Transverse colon (tissue), 4 donors: ENCODE data around the gene GM2A. TPM values are rescaled to one million over a fixed set of nuclear protein-coding genes. Genes with fewer than 3 reads are reported as not detected.

Source experiments
- DNase-seq: peaks from one replicate; pipeline ENCODE4 v3.0.0-alpha.2; 2019
- H3K27ac ChIP-seq, 4 donors: fragments of 200-600 bp; sonication (generic); 2 replicates each; pipeline ENCODE4 v1.5.1; 2016 to 2018; ENCODE audit warnings: inconsistent platforms in 4 of 4
- H3K27me3 ChIP-seq: fragments of 200-600 bp; sonication (generic); 2 replicates; pipeline ENCODE4 v1.5.1; 2017; ENCODE audit warnings: inconsistent platforms
- H3K36me3 ChIP-seq, 4 donors: fragments of 200-600 bp; sonication (generic); 2 replicates each; pipeline ENCODE4 v1.5.1; 2017 to 2019; ENCODE audit warnings: inconsistent platforms in 4 of 4
- H3K4me1 ChIP-seq, 4 donors: fragments of 200-600 bp; sonication (generic); 2 replicates each; pipeline ENCODE4 v1.5.1; 2017 to 2020; ENCODE audit warnings: inconsistent platforms in 4 of 4
- H3K4me3 ChIP-seq, 4 donors: fragments of 200-600 bp; sonication (generic); 1 replicate in 1 of 4; 2 replicates in 3 of 4; pipeline versions ENCODE4 v1.5.1 to v1.6.1; 2017 to 2019; ENCODE audit warnings: inconsistent platforms in 4 of 4
- H3K9me3 ChIP-seq, 2 donors: fragments of 200-600 bp; sonication (generic); 2 replicates each; pipeline ENCODE4 v1.5.1; 2017 to 2019; ENCODE audit warnings: inconsistent platforms in 2 of 2
- EP300 ChIP-seq: sonication (generic); formaldehyde crosslinking; IDR thresholded peaks from one replicate; pipeline ENCODE4 v1.6.1; 2017; ENCODE audit warnings: antibody characterized with exemption, low read depth
- POLR2A ChIP-seq: fragments of 450-650 bp; IDR thresholded peaks from one replicate; pipeline ENCODE4 v1.6.1; 2016; ENCODE audit warnings: antibody characterized with exemption, mild to moderate bottlenecking, moderate library complexity
- POLR2AphosphoS5 ChIP-seq, 3 donors: sonication (generic); formaldehyde crosslinking; IDR thresholded peaks; one replicate each; pipeline ENCODE4 v1.6.1; 2016; ENCODE audit warnings: antibody characterized with exemption in 3 of 3
- whole genome bisulfite sequencing, 2 donors: methylation state at CpG; one replicate each; pipeline ENCODE4 v1.1.5; 2018; ENCODE audit warnings: low coverage in 1 of 2; 5-methylcytosine and 5-hydroxymethylcytosine counted together
- in situ Hi-C, 4 donors: fragments of 200-750 bp; cut with MboI; loops; one replicate each; pipeline versions ENCODE4 v1.15.0 to v1.15.1; 2017; ENCODE audit warnings: low sequenced_read_pairs in 3 of 4, low pct_ligation_motif_present in 1 of 4, low pct_unique_long_range_greater_than_20kb in 1 of 4
- intact Hi-C: fragments of 100-400 bp; cut with DNase I; formaldehyde crosslinking; loops from one replicate; pipeline ENCODE4 v1.15.1; 2023; ENCODE audit warnings: low total_unique reads
- total RNA-seq, 4 donors: library from RNA; depleted of rRNA; stranded (reverse); fragments of >200 nt; gene quantifications; one replicate each; pipeline ENCODE4 v1.1.0, GENCODE V29; 2016
- TF ChIP-seq, protein P1 (sequence below), 5 experiments: fragments of 200-600 bp in 3 of 5; fragments of 450-650 bp in 2 of 5; sonication (generic) in 3 of 5; IDR thresholded peaks; 1 replicate in 2 of 5; 2 replicates in 3 of 5; pipeline ENCODE4 v1.5.1; 2016 to 2017; ENCODE audit warnings: antibody characterized with exemption in 5 of 5, inconsistent platforms in 3 of 5, mild to moderate bottlenecking in 2 of 5, moderate library complexity in 1 of 5

Gene GM2A
- total RNA-seq, 4 donors from 2014 or later, result 5.6 to 19.5 (median 11.2) TPM

GRCh38 chr5:151212406-151212798 is 40.6 kb upstream of the GM2A start:
- Histone ChIP-seq H3K4me3 (no peak overlapping the region), H3K27ac (peak overlapping the region; percentile 78 to 87 (median 80)), H3K4me1 (peaks cover 29 to 71% (median 45%) of the 10 kb centered on the region in 4 donors), H3K27me3 (no peaks in the 10 kb centered on the region), H3K36me3 (no peaks in the 10 kb centered on the region), H3K9me3 (no peaks in the 10 kb centered on the region)
- TF ChIP-seq, protein P1, sequence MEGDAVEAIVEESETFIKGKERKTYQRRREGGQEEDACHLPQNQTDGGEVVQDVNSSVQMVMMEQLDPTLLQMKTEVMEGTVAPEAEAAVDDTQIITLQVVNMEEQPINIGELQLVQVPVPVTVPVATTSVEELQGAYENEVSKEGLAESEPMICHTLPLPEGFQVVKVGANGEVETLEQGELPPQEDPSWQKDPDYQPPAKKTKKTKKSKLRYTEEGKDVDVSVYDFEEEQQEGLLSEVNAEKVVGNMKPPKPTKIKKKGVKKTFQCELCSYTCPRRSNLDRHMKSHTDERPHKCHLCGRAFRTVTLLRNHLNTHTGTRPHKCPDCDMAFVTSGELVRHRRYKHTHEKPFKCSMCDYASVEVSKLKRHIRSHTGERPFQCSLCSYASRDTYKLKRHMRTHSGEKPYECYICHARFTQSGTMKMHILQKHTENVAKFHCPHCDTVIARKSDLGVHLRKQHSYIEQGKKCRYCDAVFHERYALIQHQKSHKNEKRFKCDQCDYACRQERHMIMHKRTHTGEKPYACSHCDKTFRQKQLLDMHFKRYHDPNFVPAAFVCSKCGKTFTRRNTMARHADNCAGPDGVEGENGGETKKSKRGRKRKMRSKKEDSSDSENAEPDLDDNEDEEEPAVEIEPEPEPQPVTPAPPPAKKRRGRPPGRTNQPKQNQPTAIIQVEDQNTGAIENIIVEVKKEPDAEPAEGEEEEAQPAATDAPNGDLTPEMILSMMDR (IDR thresholded peaks at IDR 0.05), result no peak
- TF ChIP-seq EP300 (no peak), POLR2A (no peak), POLR2AphosphoS5 (IDR thresholded peaks at IDR 0.05) (no peak)
- intact Hi-C loops (no loop called here), in situ Hi-C loops (no loop called here)
- DNase-seq, result no peak
- WGBS, 2 donors, result 55 to 57% methylated on average over 3 of the region's 3 CpGs

DNA sequence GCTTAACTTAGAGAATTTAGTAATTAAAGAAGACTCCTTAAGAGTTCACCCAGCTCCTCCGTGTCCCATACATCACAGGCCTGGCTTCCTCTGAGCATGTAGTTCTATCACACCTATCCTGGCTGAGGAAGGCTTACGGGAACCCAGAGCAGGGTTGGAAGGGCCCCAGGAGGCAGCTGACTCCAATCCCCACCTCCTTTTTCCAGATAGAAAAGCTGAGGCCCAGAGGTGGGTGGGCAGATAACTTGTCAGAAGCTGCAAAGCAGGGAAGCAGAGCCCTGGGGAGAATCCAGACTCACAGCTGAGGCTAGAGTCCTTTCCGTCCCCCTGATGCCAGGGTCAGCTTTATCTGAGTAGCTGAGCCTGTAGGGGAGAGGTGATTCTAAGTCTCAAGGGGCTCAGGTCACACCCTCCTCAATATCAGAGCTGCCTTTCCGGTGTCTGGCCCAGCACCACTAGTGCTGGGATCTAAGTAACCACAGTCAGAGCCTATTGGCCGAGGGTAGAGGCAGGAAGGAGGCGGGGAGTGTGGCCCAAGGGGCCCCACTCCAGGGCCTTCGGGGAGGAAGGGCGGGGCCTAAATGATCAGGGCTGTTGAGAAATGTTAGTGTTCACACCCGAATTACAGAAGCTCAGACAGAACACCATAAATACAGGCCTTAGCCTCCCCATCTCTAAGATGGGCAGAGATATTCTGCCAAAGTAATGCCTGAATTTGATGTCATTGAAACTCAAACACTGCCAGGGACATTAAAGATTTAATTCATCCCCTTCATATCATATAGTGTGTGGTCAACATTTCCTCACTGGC is 39.0 kb upstream of the GM2A start:
- no peaks in the 10 kb centered on the region for H3K36me3 ChIP-seq
- 38% methylated on average over 9 of the region's 9 CpGs; no CpG with 5 or more reads in 1 of the 2 donors for WGBS, 2 donors
- peak overlapping the region in 1 of 4 donors; percentile 15 for H3K4me3 ChIP-seq
- peak; percentile 86 for DNase-seq
- H3K9me3 ChIP-seq, result no peaks in the 10 kb centered on the region
- H3K27me3 ChIP-seq, result no peaks in the 10 kb centered on the region
- intact Hi-C loops, result no loop called here
- in situ Hi-C loops, result no loop called here
- peaks cover 17 to 58% (median 43%) of the 10 kb centered on the region in 4 donors for H3K4me1 ChIP-seq
- TF ChIP-seq EP300 (no peak), POLR2A (peak; percentile 28), POLR2AphosphoS5 (IDR thresholded peaks at IDR 0.05) (peak; percentile 35 to 61 (median 54))
- TF ChIP-seq, protein P1 (IDR thresholded peaks at IDR 0.05), result no peak
- peak overlapping the region; percentile 78 to 87 (median 80) for H3K27ac ChIP-seq

GRCh38 chr5:151214614-151215545 is 38.1 kb upstream of the GM2A start:
- Histone ChIP-seq H3K27me3 (no peaks in the 10 kb centered on the region), H3K9me3 (no peaks in the 10 kb centered on the region), H3K36me3 (no peaks in the 10 kb centered on the region), H3K4me1 (peaks cover 16 to 58% (median 39%) of the 10 kb centered on the region in 4 donors), H3K27ac (peak overlapping the region; percentile 78 to 87 (median 80)), H3K4me3 (no peak overlapping the region)
- peak; percentile 50 for DNase-seq
- in situ Hi-C loops (no loop called here), intact Hi-C loops (no loop called here)
- WGBS, 2 donors, result 67 to 76% methylated on average over 1 to 10 of the region's 10 CpGs
- no peak for TF ChIP-seq POLR2AphosphoS5 (IDR thresholded peaks at IDR 0.05)
- TF ChIP-seq EP300, result no peak
- TF ChIP-seq, protein P1 (IDR thresholded peaks at IDR 0.05), result no peak
- no peak for TF ChIP-seq POLR2A

- 85% methylated on average over 2 of the region's 2 CpGs; no CpG with 5 or more reads in 1 of the 2 donors for WGBS, 2 donors
- H3K36me3 ChIP-seq, result no peaks in the 10 kb centered on the region
- peaks cover 16 to 61% (median 40%) of the 10 kb centered on the region in 4 donors for H3K4me1 ChIP-seq
- no peak overlapping the region for H3K4me3 ChIP-seq
- no peaks in the 10 kb centered on the region for H3K27me3 ChIP-seq
- H3K9me3 ChIP-seq, result no peaks in the 10 kb centered on the region
- TF ChIP-seq POLR2AphosphoS5 (IDR thresholded peaks at IDR 0.05) (no peak), POLR2A (no peak), EP300 (no peak)
- TF ChIP-seq, protein P1 (IDR thresholded peaks at IDR 0.05), result no peak
- intact Hi-C loops, result no loop called here
- in situ Hi-C loops, result no loop called here
- peak overlapping the region; percentile 78 to 87 (median 80) for H3K27ac ChIP-seq
- DNase-seq, result no peak
Observed at GRCh38 chr5:151215546-151215880, 37.5 kb upstream of the GM2A start.
